SJSA1 (cell line): ENCODE data around the gene TAAR2. TPM values are rescaled to one million over a fixed set of nuclear protein-coding genes. Genes with fewer than 3 reads are reported as not detected.
"Not testable (repeated sequence)": the region's sequence is repeated elsewhere in the genome, so short reads cannot be mapped to it uniquely, and the experiment has no call there.

Experiments
- DNase-seq, 2 experiments: peaks; one replicate each; pipeline ENCODE4 v3.0.0-alpha.2; 2015 to 2020; ENCODE audit warnings: low spot score in 2 of 2, low read depth in 1 of 2
- H3K27ac ChIP-seq: fragments of 250-450 bp; sonication (Bioruptor Pico); 2 replicates; pipeline ENCODE4 v1.5.1; 2020; ENCODE audit warnings: mild to moderate bottlenecking, moderate library complexity
- H3K27me3 ChIP-seq: fragments of 250-450 bp; sonication (Bioruptor Pico); replicated peaks from 2 replicates; pipeline ENCODE4 v1.5.1; 2020; ENCODE audit warnings: mild to moderate bottlenecking, moderate library complexity
- H3K36me3 ChIP-seq: fragments of 250-450 bp; sonication (Bioruptor Pico); 2 replicates; pipeline ENCODE4 v1.5.1; 2020; ENCODE audit warnings: mild to moderate bottlenecking
- H3K4me1 ChIP-seq: fragments of 250-450 bp; sonication (Bioruptor Pico); replicated peaks from 2 replicates; pipeline ENCODE4 v1.6.1; 2021; ENCODE audit warnings: mild to moderate bottlenecking
- H3K4me3 ChIP-seq: fragments of 250-450 bp; sonication (Bioruptor Pico); 2 replicates; pipeline ENCODE4 v1.5.1; 2020; ENCODE audit warnings: mild to moderate bottlenecking
- H3K9me3 ChIP-seq: fragments of 250-450 bp; sonication (Bioruptor Pico); replicated peaks from 2 replicates; pipeline ENCODE4 v1.5.1; 2020; ENCODE audit warnings: mild to moderate bottlenecking
- total RNA-seq: library from RNA; depleted of rRNA; stranded (reverse); fragments of >200 nt; shearing (Covaris generic); gene quantifications from 2 replicates; pipeline ENCODE4 v1.2.3, GENCODE V29; 2014

Gene TAAR2
- total RNA-seq, 1 experiment from 2014 or later: not detected

DNA sequence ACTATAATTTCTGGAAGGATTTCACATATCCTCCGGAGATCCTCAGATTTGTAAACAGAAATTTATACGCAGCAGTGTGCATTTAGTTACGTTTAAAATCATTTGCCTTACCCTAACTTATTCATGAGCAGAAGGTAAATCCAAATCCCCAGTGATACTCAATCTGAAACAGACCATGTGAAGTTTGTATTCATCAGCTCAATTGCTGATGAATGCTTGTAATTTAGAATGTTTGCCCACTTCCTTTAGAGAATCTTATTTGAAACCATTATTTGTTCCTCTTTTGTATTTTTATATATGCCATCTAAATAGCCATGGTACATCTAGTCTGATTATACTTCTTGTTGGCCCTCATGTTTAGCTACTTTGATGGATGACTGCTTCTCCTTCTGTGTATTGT, 19.5 kb upstream of the TAAR2 start:
- no peak for DNase-seq
- Histone ChIP-seq H3K36me3 (no peaks in the 10 kb centered on the region), H3K9me3 (no peaks in the 10 kb centered on the region)

DNA sequence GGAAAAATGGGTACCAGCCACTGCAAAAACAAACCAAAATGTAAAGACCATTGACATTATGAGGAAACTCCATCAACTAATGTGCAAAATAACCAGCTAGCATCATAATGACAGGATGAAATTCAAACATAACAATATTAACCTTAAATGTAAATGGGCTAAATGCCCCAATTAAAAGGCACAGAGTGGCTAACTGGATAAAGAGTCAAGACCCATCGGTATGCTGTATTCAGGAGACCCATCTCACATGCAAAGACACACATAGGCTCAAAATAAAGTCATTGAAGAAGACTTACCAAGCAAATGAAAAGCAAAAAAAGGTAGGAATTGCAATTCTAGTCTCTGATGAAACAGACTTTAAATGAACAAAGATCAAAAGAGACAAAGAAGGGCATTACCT, 13.1 kb upstream of the TAAR2 start:
- not testable (repeated sequence) for H3K4me3 ChIP-seq, DNase-seq, H3K9me3 ChIP-seq, H3K36me3 ChIP-seq, H3K27ac ChIP-seq, H3K4me1 ChIP-seq, H3K27me3 ChIP-seq

More for the DNA sequence above, 19.5 kb upstream of the TAAR2 start:
- Histone ChIP-seq H3K27ac (no peak overlapping the region), H3K4me3 (no peak overlapping the region), H3K27me3 (peaks cover 8% of the 10 kb centered on the region), H3K4me1 (no peaks in the 10 kb centered on the region)

DNA sequence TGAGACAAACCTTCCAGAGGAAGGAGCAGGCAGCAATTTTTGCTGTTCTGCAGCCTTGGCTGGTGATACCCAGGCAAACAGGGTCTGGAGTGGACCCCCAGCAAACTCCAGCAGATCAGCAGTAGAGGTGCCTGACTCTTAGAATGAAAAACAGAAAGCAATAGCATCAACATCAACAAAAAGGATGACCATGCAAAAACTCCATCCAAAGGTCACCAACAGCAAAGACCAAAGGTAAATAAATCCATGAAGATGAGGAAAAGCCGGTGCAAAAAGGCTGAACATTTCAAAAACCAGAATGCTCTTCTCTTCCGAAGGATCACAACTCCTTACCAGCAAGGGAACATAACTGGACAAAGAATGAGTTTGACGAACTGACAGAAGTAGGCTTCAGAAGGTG, 11.8 kb upstream of the TAAR2 start:
- H3K27me3 ChIP-seq, H3K9me3 ChIP-seq, H3K4me3 ChIP-seq, H3K36me3 ChIP-seq, DNase-seq, H3K4me1 ChIP-seq, H3K27ac ChIP-seq: not testable (repeated sequence)

DNA sequence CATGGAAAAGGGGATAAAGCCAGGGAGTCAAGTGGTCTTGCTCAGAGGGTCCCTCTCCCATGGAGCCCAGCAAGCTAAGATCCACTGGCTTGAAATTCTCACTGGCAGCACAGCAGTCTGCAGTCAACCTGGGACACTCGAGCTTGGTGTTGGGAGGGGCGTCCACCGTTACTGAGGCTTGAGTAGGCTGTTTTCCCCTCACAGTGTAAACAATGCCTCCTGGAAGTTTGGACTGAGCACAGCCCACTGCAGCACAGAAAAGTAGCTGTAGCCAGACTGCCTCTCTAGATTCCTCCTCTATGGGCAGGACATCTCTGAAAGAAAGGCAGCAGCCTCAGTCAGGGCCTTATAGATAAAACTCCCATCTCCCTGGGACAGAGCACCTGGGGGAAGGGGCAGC, 11.2 kb upstream of the TAAR2 start:
- not testable (repeated sequence) for H3K27me3 ChIP-seq, H3K4me1 ChIP-seq, DNase-seq

DNA sequence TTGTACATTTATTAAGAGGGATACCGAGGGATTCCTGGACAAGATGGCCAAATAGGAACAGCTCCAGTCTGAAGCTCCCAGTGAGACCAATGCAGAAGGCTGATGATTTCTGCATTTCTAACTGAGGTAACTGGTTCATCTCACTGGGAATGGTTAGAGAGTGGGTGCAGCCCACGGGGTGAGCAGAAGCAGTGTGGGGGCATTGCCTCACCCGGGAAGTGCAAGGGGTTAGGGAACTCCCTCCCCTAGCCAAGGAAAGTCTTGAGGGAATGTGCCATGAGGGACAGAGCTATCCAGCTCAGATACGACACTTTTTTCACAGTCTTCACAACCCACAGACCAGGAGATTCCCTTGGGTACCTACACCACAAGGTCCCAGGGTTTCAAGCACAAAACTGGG, 10.7 kb upstream of the TAAR2 start:
- Histone ChIP-seq H3K4me1 (no peaks in the 10 kb centered on the region), H3K27me3 (peaks cover 5% of the 10 kb centered on the region; the same call in 1 of the 2 replicates), H3K4me3 (no peak overlapping the region), H3K36me3 (no peaks in the 10 kb centered on the region), H3K27ac (no peak overlapping the region), H3K9me3 (no peaks in the 10 kb centered on the region)
- no peak for DNase-seq

More for the DNA sequence above, 11.2 kb upstream of the TAAR2 start:
- not testable (repeated sequence) for H3K4me3 ChIP-seq, H3K9me3 ChIP-seq, H3K27ac ChIP-seq, H3K36me3 ChIP-seq

DNA sequence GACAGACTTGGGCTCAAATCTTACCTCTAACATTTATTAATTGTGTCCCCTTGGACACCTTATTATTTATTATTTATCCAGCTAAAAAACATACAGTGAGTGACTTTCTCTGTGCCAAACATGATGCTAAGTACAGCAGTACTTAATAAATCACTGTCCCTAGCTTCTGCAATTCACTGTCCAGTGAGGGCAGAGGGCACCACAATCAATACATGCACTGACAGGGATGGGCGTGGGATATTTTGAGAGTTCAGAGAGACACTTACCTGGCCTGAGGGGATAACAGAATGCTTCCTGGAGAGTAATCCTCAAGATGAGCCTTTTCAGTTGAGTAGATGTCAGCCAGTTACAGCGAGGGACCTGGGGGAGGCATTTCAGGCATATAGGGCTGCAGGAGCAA, 9.3 kb upstream of the TAAR2 start:
- Histone ChIP-seq H3K27ac (no peak overlapping the region), H3K36me3 (no peaks in the 10 kb centered on the region), H3K27me3 (peaks cover 5% of the 10 kb centered on the region; the same call in 1 of the 2 replicates), H3K4me3 (no peak overlapping the region), H3K9me3 (no peaks in the 10 kb centered on the region), H3K4me1 (no peaks in the 10 kb centered on the region)
- no peak for DNase-seq

DNA sequence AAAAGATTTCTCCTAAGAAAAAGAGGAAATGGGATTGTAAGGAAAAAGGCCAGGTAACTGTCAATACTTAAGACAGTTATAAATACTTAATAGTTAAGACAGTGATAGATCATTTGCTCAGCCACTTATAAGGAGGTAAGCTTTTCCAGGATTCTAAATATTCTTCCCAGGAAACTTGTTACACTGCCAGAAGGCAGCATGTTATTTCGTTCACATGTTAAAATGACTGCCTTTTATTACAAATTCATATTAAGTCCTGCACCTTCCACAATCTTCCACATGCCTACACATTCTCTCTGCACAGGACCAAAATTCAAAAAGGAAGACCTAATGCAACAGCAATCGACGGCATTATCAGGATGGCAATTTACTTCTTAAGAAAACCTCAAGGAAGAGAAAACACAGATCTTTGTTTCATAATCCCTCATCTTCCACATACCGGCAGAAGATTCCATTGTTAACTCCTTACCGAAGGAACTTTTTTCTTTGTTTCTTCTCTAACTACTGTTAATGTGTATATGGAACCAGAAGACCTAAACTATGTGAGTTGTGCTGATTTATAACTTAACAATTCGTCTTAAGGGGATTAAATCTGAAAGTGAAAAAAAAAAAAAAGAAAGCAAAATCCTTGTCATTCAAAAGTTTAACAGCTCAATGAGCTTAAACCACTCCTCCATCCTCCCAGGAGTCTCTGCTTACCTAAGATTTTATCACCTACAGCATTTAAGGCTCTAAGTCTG, 799 bp downstream of the TAAR2 start:
- H3K4me3 ChIP-seq: no peak overlapping the region
- no peaks in the 10 kb centered on the region for H3K36me3 ChIP-seq
- H3K9me3 ChIP-seq: no peaks in the 10 kb centered on the region
- 0 out of 2 replicates have a peak, but pooled peaks cover 2% of the 10 kb centered on the region for H3K27me3 ChIP-seq
- no peaks in the 10 kb centered on the region for H3K4me1 ChIP-seq
- H3K27ac ChIP-seq: no peak overlapping the region
- no peak for DNase-seq

DNA sequence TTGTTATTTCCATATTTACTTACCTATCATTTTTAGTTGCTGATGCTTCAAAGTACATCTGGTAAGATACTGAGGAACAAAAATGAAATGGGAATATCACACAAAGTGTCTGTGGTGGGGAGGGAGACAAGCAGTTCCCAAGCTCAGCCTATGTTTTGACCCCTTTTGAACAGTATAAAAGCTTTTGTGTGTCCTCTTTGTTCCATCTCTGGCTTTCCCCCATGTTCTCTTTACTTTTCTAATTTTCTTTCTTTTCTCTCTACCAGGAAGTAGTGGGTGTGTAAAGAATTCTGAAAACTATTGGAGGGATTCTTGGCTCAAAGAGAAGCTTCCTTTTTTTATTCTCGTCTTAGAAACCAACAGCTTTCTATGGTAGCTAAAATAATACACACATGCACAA, 7.4 kb downstream of the TAAR2 start:
- Histone ChIP-seq H3K27me3 (peaks cover 12% of the 10 kb centered on the region; the same call in 1 of the 2 replicates), H3K4me1 (no peaks in the 10 kb centered on the region), H3K27ac (no peak overlapping the region), H3K9me3 (no peaks in the 10 kb centered on the region), H3K36me3 (no peaks in the 10 kb centered on the region), H3K4me3 (no peak overlapping the region)
- no peak for DNase-seq

DNA sequence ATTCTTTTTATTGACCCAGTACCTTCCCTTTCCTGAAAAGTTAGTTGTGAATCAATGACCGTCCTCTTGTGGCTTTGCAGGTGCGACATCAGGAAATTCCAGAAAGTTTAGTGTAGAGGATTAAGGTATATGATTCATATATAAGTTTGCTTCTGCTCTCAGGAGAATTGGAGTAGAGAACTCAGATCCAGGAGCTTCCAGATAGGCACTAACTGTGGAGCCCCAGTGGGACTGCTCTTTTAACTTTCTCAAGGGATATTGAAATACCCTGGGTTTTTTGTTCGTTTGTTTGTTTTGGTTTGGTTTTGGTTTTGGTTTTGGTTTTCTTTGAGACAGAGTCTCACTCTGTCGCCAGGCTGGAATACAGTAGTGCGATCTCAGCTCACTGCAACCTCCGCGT, 9.5 kb downstream of the TAAR2 start:
- H3K27me3 ChIP-seq: peaks cover 12% of the 10 kb centered on the region; the same call in 1 of the 2 replicates

DNA sequence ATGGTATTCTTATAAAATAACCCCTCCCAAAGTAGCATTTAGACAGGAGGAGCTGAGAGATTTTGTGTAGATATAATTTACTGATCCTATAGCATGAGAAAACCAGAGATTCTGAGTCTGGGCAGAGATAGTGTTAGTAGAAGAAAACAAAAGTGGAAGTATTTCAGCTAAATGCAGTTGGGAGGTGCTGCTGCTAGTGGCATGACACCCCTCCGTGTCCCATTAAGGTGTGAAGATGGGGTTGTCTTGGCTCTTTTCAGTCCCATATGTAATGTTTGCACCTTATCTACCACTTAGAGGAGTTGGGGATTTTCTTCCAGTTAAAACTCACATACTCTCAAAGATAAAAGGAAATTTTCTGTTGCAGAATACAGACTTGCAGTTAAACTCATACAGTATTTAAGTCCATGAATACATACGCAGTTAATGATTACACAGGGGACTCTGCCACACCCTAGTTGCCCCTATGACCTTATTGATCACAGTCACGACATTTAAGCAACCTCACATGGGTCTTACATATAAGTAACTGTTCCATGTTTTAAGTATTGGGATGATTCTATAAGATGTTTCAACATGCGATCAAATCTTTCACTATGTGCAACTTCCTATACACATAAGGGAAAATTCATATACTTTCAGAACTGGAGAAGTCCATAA, 11.5 kb downstream of the TAAR2 start:
- peaks cover 11% of the 10 kb centered on the region; the same call in 1 of the 2 replicates for H3K27me3 ChIP-seq
- H3K36me3 ChIP-seq: no peaks in the 10 kb centered on the region
- DNase-seq: no peak
- no peaks in the 10 kb centered on the region for H3K9me3 ChIP-seq
- no peak overlapping the region for H3K27ac ChIP-seq
- H3K4me3 ChIP-seq: no peak overlapping the region
- no peaks in the 10 kb centered on the region for H3K4me1 ChIP-seq

More for the DNA sequence above, 9.5 kb downstream of the TAAR2 start:
- Histone ChIP-seq H3K36me3 (no peaks in the 10 kb centered on the region), H3K9me3 (no peaks in the 10 kb centered on the region), H3K4me3 (no peak overlapping the region), H3K27ac (no peak overlapping the region), H3K4me1 (no peaks in the 10 kb centered on the region)
- DNase-seq: no peak

DNA sequence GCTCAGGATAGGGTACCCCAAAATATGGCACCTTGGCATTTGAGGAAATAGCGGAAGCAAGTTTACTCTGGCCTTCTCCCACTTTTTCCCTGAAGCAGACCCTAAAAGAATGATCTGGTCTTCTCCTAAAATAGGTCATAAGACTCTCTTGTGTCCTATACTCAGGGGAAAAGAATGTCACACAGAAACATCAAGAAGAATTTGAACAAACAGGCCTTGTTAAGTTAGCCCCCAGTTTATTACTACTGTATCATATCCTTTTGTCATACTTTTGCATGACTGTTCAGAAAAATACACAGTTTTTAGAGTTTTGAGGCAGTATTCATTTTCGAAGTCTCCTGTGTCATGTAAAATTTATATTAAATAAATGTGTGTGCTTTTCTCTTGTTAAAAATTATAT, 12.5 kb downstream of the TAAR2 start:
- Histone ChIP-seq H3K27me3 (0 out of 2 replicates have a peak, but pooled peaks cover 7% of the 10 kb centered on the region), H3K9me3 (no peaks in the 10 kb centered on the region; the same call in 1 of the 2 replicates), H3K27ac (no peak overlapping the region), H3K4me1 (no peaks in the 10 kb centered on the region), H3K36me3 (no peaks in the 10 kb centered on the region), H3K4me3 (no peak overlapping the region)
- DNase-seq: no peak

DNA sequence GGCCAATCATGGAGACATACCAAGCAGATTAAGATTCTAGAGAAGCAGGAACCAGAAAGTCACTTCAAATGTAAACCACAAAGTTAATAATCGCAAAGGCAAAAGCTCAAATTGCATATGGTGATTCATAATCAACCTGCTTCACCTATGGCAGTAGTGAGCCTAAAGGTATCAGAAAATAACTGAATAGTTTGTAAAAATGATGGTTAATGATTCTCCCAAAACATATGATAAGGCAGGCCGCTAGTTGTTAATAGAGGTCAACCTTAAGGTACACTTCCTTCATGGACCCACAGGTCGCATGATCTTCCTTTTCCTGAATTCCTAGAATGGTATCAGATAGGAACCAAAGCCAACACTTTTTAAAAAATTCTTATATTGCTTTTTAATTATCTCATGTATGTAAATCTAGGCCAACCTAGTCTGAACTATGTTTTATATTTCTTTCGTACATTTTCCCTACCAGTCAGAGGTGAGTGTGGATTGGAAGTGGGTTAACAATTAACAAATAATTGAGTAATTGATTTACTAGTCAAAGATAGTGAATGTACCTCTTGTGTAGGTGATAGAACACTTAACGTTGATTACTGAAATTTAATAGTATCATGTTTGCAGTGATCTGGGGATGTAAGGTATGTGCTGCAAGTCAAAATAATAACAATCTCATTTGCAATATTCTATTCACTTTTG, 16.4 kb downstream of the TAAR2 start:
- no peaks in the 10 kb centered on the region; the same call in 1 of the 2 replicates for H3K9me3 ChIP-seq
- H3K36me3 ChIP-seq: no peaks in the 10 kb centered on the region
- no peak overlapping the region for H3K27ac ChIP-seq
- DNase-seq: no peak
- no peaks in the 10 kb centered on the region for H3K4me1 ChIP-seq
- H3K27me3 ChIP-seq: no peaks in the 10 kb centered on the region
- no peak overlapping the region for H3K4me3 ChIP-seq

DNA sequence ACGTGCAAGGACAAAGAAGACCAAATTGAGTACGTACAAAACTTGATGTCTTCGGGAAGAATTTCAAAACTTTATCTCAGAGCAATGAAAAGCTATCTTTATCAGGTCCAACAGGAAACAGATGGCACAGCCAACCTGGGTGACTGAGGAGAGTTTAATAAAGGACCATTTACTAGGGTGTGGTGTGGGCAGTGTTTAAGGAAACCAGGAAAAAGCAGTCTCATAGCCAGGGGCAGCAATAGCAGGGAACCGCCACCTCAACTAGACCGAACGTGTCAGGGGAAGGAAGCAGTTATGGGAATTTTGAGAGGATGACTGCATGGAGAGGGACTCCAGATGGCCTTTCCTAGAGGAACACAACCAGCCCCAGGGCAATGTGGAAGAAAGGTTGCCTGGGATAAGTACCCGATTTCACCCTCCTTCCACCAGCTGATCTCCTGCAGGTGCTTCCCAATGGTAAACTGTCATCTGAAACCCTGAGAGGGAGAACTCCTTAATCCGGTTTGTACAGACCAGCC, 19.4 kb downstream of the TAAR2 start:
- Histone ChIP-seq H3K4me3 (no peak overlapping the region), H3K27ac (no peak overlapping the region), H3K27me3 (no peaks in the 10 kb centered on the region), H3K36me3 (no peaks in the 10 kb centered on the region), H3K9me3 (no peaks in the 10 kb centered on the region; the same call in 1 of the 2 replicates), H3K4me1 (no peaks in the 10 kb centered on the region)
- DNase-seq: no peak

DNA sequence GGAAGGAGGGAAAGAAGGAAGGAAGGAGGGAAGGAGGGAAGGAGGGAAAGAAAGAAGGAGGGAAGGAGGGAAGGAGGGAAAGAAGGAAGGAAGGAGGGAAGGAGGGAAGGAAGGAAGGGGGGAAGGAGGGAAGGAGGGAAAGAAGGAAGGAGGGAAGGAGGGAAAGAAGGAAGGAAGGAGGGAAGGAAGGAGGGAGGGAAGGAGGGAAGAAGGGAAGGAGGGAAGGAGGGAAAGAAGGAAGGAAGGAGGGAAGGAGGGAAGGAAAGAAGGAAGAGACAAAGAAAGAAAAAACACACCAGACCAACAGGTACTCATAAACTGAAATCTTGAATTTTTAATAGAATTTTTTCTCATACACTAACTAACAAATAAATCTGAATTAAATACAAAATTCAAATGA, 23.2 kb downstream of the TAAR2 start:
- not testable (repeated sequence) for DNase-seq, H3K27ac ChIP-seq, H3K4me3 ChIP-seq, H3K36me3 ChIP-seq, H3K27me3 ChIP-seq, H3K4me1 ChIP-seq, H3K9me3 ChIP-seq
